PFSK-1 (cell line): ENCODE data around the gene AGBL3.
A peak's percentile ranks its signal among the peaks of the same experiment; 100 is the strongest.

ENCODE experiments used
- FOXP2 ChIP-seq: optimal IDR thresholded peaks from 2 replicates; pipeline ENCODE3; 2011; ENCODE audit warnings: borderline replicate concordance, control low read depth, inconsistent platforms; ENCODE audit not compliant: insufficient read depth; ENCODE audit errors: extremely low read length, extremely low read depth
- POLR2AphosphoS5 ChIP-seq: IDR thresholded peaks from 2 replicates; pipeline ENCODE4 v1.6.1; 2012; ENCODE audit warnings: low read depth, mild to moderate bottlenecking, control low read depth, low read length, moderate library complexity
- REST ChIP-seq, 2 experiments: IDR thresholded peaks; 2 replicates each; pipeline versions ENCODE4 v1.6.1 to v1.8.0; 2011 to 2012; ENCODE audit warnings: low read depth in 2 of 2, low read length in 2 of 2, control low read depth in 1 of 2, inconsistent platforms in 1 of 2, mild to moderate bottlenecking in 1 of 2, moderate library complexity in 1 of 2; ENCODE audit not compliant: insufficient read depth in 1 of 2
- SIN3A ChIP-seq: IDR thresholded peaks from 2 replicates; pipeline ENCODE4 v1.6.1; 2012; ENCODE audit warnings: mild to moderate bottlenecking, low read length, moderate library complexity, borderline replicate concordance; ENCODE audit not compliant: insufficient read depth
- TAF1 ChIP-seq: IDR thresholded peaks from 2 replicates; pipeline ENCODE4 v1.6.1; 2012; ENCODE audit warnings: low read length, control low read depth, borderline replicate concordance; ENCODE audit not compliant: insufficient read depth

The AGBL3 gene

GRCh38 chr7:135170274-135170997 is 184.1 kb downstream of the AGBL3 start, which contains the start of gene CYREN:
CYREN (minus strand) TSS chr7:135170707; CDS start chr7:135168922, 1,785 bp downstream.
- TF ChIP-seq TAF1, result peak; percentile 25; the same call in 1 of the 2 replicates
- TF ChIP-seq POLR2AphosphoS5, result peak; percentile 83
- peak; percentile 42 for TF ChIP-seq FOXP2
- peak in 1 of 2 experiments; percentile 20; a peak in 2 of 4 replicates for TF ChIP-seq REST (IDR thresholded peaks at IDR 0.05; ENCODE audit: insufficient read depth in 1 of 2, low read depth in 2 of 2, low read length in 2 of 2)
- TF ChIP-seq SIN3A, result no peak

DNA sequence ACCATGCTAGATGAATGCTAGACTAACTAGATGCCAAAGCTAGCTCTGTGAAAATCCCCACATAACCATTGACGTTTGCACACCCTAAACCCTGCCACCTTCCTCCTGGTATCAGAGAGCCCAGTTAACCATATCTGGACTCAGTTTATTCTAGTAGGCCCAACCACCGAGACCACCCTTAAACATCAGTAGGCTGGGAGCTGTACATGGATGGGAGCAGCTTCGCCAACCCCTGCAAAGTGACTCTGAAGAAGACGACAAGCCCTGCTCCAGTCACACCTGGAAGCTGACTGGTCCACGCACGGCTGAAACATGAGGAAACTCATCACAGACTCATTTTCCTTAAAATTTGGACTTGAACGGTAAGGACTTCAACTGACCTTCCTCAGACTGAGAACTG is 188.6 kb downstream of the AGBL3 start:
- TF ChIP-seq FOXP2 (no peak), POLR2AphosphoS5 (no peak), TAF1 (no peak), REST (IDR thresholded peaks at IDR 0.05; ENCODE audit: insufficient read depth in 1 of 2, low read depth in 2 of 2, low read length in 2 of 2) (no peak), SIN3A (no peak)

DNA sequence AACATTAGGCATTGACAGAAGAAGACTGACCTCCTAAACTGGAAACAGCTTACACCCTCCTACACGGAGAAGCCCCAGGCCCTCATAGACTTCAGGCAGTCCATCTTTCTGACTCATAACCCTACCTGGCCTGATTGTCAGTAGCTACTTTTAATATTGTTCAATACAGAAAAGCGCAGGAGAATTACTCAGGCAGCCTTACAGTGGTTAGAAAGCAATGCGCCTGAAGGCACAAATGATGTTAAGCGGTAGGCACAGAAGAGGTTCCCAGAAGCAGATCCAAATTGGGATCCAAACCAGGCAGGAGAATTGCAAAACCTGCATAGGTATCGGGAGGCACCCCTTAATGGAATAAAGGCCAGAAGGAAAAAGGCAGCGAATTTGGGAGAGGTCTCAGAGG is 189.6 kb downstream of the AGBL3 start:
- TF ChIP-seq REST (IDR thresholded peaks at IDR 0.05; ENCODE audit: insufficient read depth in 1 of 2, low read depth in 2 of 2, low read length in 2 of 2) (no peak), TAF1 (no peak), SIN3A (no peak), POLR2AphosphoS5 (no peak), FOXP2 (no peak)

DNA sequence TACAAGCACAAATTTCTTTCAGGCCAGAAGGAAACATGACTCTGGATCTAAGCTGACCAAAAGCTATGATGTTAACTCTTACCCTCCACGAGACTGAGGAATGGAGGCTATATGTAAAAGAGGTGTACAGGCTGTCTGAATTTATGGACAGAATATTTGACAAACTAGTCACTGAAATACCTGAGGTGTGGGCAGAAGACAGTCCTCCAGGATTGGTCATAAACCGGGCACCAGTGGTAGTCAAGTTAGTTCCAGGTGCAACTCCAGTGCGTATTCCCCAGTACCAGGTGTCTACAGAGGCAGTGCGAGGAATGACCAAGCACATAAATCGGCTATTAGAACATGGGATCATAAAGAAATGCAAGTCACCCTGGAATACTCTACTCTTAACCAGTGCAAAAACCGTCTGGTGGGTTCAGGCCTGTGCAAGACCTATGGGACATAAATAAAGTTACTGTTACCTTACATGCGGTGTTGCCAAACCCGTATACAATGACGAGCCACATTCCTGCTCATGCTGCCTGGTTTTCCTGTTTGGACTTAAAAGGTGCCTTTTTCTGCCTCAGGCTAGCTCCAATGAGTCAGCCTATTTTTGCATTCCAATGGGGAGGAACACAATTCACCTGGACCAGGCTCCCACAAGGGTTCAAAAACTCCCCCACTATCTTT is 190.9 kb downstream of the AGBL3 start:
- TF ChIP-seq SIN3A (no peak), POLR2AphosphoS5 (no peak), FOXP2 (no peak), TAF1 (no peak), REST (IDR thresholded peaks at IDR 0.05; ENCODE audit: insufficient read depth in 1 of 2, low read depth in 2 of 2, low read length in 2 of 2) (no peak)
